Spinal cord (tissue), 10 donors: Measurements from ENCODE around the gene SMYD3. TPM values are rescaled to one million over a fixed set of nuclear protein-coding genes. Genes with fewer than 3 reads are reported as not detected.
"Not testable (repeated sequence)": the region's sequence is repeated elsewhere in the genome, so short reads cannot be mapped to it uniquely, and the experiment has no call there.

Source experiments
- DNase-seq, 6 donors: peaks; one replicate each; pipeline versions ENCODE4 v3.0.0 to v3.0.0-alpha.2; 2013 to 2015; ENCODE audit warnings: low spot score in 6 of 6, low read depth in 4 of 6
- H3K27ac ChIP-seq: one replicate; pipeline ENCODE4 v1.5.1; 2013; ENCODE audit warnings: low read depth, low read length, control low read depth
- H3K27me3 ChIP-seq: one replicate; pipeline ENCODE4 v1.6.1; 2013; ENCODE audit warnings: low read length; ENCODE audit not compliant: control insufficient read depth, insufficient read depth
- H3K36me3 ChIP-seq: one replicate; pipeline ENCODE4 v1.6.1; 2013; ENCODE audit warnings: low read length; ENCODE audit not compliant: control insufficient read depth, insufficient read depth
- H3K4me1 ChIP-seq: one replicate; pipeline ENCODE4 v1.6.1; 2013; ENCODE audit warnings: low read length; ENCODE audit not compliant: control insufficient read depth, insufficient read depth
- H3K4me3 ChIP-seq: one replicate; pipeline ENCODE4 v1.5.1; 2013; ENCODE audit warnings: low read depth, low read length, control low read depth
- H3K9me3 ChIP-seq: one replicate; pipeline ENCODE4 v1.6.1; 2013; ENCODE audit warnings: low read length; ENCODE audit not compliant: control insufficient read depth, insufficient read depth
- WGBS: methylation state at CpG from one replicate; pipeline ENCODE4 v1.1.5; 2013; ENCODE audit warnings: missing lambda C conversion rate; ENCODE audit not compliant: insufficient coverage; 5-methylcytosine and 5-hydroxymethylcytosine counted together
- polyA plus RNA-seq, 2 donors: library from polyadenylated mRNA; unstranded; fragments of 120-200 nt; gene quantifications; one replicate each; pipeline ENCODE4 v1.2.1, GENCODE V29; 2013; ENCODE audit not compliant: insufficient read length in 2 of 2
- total RNA-seq, 2 donors: library from RNA; depleted of rRNA in 1 of 2; stranded (reverse); fragments of 120-200 nt in 1 of 2; fragments of >200 nt in 1 of 2; gene quantifications; one replicate each; pipeline versions ENCODE4 v1.2.3 to v1.2.4, GENCODE V29; 2013 to 2014
- donor health status: healthy.

SMYD3 gene
- total and polyA plus RNA-seq, 4 donors, result 37.5 to 54.4 (median 49.4) TPM

GRCh38 chr1:245823408-245824147 is 683.5 kb downstream of the SMYD3 start:
- peak in 1 of 6 donors; percentile 75 for DNase-seq
- WGBS, result 86% methylated on average over 10 of the region's 13 CpGs
- Histone ChIP-seq H3K27me3 (no peaks in the 10 kb centered on the region), H3K9me3 (no peaks in the 10 kb centered on the region), H3K27ac (no peak overlapping the region), H3K4me3 (no peak overlapping the region), H3K36me3 (no peaks in the 10 kb centered on the region), H3K4me1 (no peaks in the 10 kb centered on the region)

DNA sequence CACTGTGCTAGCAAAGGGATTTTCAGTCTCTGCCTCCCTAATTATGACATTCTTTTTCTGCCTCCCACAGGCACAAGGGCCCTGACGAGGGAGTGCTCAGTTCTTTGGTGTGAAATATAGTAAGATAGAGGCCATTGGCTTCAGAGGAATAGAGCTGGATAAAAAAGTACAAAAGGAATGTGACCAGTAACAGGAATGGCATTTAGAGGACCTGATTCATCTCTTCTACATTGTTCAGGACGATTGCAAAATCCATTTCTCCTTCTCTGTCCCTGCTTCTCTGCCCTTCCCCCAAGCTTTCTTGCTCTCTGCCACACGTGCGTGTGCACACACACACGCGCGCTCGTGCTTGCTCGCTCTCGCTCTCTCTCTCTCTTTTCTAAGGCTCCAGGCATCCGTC is 684.1 kb downstream of the SMYD3 start:
- Histone ChIP-seq H3K4me3 (no peak overlapping the region), H3K4me1 (no peaks in the 10 kb centered on the region), H3K9me3 (no peaks in the 10 kb centered on the region), H3K27me3 (no peaks in the 10 kb centered on the region), H3K27ac (no peak overlapping the region), H3K36me3 (no peaks in the 10 kb centered on the region)
- WGBS, result 85% methylated on average over 10 of the region's 11 CpGs
- DNase-seq, result peak in 1 of 6 donors; percentile 15

GRCh38 chr1:245818363-245818762 is 688.7 kb downstream of the SMYD3 start:
- not testable (repeated sequence) for H3K9me3 ChIP-seq, H3K4me3 ChIP-seq, H3K27me3 ChIP-seq, DNase-seq, H3K27ac ChIP-seq, H3K4me1 ChIP-seq, H3K36me3 ChIP-seq
- no CpG with 5 or more reads among the region's 6 CpGs for WGBS

GRCh38 chr1:245816496-245816895 is 690.6 kb downstream of the SMYD3 start:
- not testable (repeated sequence) for H3K4me1 ChIP-seq, H3K27ac ChIP-seq, H3K9me3 ChIP-seq, DNase-seq, H3K27me3 ChIP-seq, H3K36me3 ChIP-seq, H3K4me3 ChIP-seq
- 96% methylated on average over 21 of the region's 24 CpGs for WGBS

DNA sequence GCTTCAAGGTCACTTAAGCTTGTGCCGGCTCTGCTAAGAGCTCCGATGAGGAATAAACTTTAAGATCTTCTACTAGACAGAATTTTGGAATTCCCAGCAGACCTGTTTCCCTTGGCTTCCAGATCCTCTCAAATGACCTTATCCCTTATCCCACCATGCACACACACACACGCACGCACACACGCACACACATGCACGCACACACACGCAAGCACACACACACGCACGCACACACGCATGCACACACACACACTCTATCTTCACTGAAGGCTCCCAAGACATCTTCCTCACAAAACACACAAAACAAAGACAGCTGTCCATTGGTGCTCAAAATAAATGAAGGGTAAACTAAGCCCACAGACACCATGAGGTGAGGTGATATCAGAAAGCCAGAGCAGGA is 692.4 kb downstream of the SMYD3 start:
- no peak for DNase-seq
- WGBS, result 89% methylated on average over 10 of the region's 10 CpGs
- no peaks in the 10 kb centered on the region for H3K27me3 ChIP-seq
- no peak overlapping the region for H3K4me3 ChIP-seq
- H3K9me3 ChIP-seq, result no peaks in the 10 kb centered on the region
- no peak overlapping the region for H3K27ac ChIP-seq
- no peaks in the 10 kb centered on the region for H3K36me3 ChIP-seq
- peaks cover 3% of the 10 kb centered on the region for H3K4me1 ChIP-seq

GRCh38 chr1:245812278-245812677 is 694.8 kb downstream of the SMYD3 start:
- DNase-seq, result no peak
- Histone ChIP-seq H3K9me3 (no peaks in the 10 kb centered on the region), H3K4me1 (peaks cover 8% of the 10 kb centered on the region), H3K27me3 (no peaks in the 10 kb centered on the region), H3K27ac (no peak overlapping the region), H3K4me3 (no peak overlapping the region), H3K36me3 (no peaks in the 10 kb centered on the region)
- WGBS, result 100% methylated on average over 2 of the region's 6 CpGs

GRCh38 chr1:245810789-245811337 is 696.2 kb downstream of the SMYD3 start:
- Histone ChIP-seq H3K4me1 (peaks cover 13% of the 10 kb centered on the region), H3K9me3 (no peaks in the 10 kb centered on the region), H3K27me3 (no peaks in the 10 kb centered on the region), H3K36me3 (no peaks in the 10 kb centered on the region), H3K4me3 (no peak overlapping the region), H3K27ac (no peak overlapping the region)
- peak in 3 of 6 donors; percentile 2 to 92 (median 77) for DNase-seq
- WGBS, result 32% methylated on average over 6 of the region's 7 CpGs

DNA sequence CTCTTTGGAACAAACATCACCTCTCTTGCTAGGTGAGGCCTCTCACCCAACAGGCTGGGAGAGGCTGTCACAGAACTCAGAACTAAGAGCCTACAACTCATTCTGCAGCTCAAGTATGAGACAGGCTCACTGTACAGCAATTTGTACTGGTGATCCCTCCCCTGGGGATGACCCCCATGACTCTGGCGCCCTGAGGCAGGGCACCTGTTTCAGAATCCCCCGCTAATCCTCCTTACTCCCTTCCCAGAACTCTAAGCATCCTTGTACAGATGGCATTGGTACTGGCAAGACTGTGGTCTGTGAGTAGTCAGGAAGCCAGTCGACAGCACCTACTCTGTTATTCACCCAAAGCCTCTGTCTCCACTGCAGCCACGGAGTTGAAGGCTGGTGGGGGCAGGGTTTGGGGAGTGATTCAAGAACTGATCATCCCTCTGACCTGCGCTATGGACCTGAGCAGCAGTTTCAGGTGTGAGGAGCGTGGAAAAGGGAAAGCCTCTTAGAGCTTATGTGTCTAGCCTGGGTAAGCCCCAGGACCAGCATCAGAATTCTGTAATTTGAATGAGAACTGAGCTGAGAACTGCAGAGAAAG is 696.8 kb downstream of the SMYD3 start:
- Histone ChIP-seq H3K27me3 (no peaks in the 10 kb centered on the region), H3K4me3 (no peak overlapping the region), H3K4me1 (peaks cover 13% of the 10 kb centered on the region), H3K9me3 (no peaks in the 10 kb centered on the region), H3K27ac (no peak overlapping the region), H3K36me3 (no peaks in the 10 kb centered on the region)
- 100% methylated on average over 1 of the region's 6 CpGs for WGBS
- DNase-seq, result no peak

- Histone ChIP-seq H3K27ac (no peak overlapping the region), H3K27me3 (no peaks in the 10 kb centered on the region), H3K4me3 (no peak overlapping the region), H3K36me3 (no peaks in the 10 kb centered on the region), H3K9me3 (no peaks in the 10 kb centered on the region), H3K4me1 (peaks cover 13% of the 10 kb centered on the region)
- no peak for DNase-seq
- 75% methylated on average over 5 of the region's 5 CpGs for WGBS
Observed at GRCh38 chr1:245809361-245809760, 697.7 kb downstream of the SMYD3 start.
